ENCODE data around the gene RPN2.

Gene RPN2

GRCh38 chr20:37161830-37162549 lies 17.1 kb upstream of the RPN2 start:
- no peak for DNase-seq (ENCODE audit: low read depth)
- H3K4me3 ChIP-seq (ENCODE audit: low read length): no peak overlapping the region
- TF ChIP-seq CTCF (conservative IDR thresholded peaks at IDR 0.05; ENCODE audit: low read depth, low read length): no peak

- no peak overlapping the region for H3K4me3 ChIP-seq (ENCODE audit: low read length)
- no peak for TF ChIP-seq CTCF (conservative IDR thresholded peaks at IDR 0.05; ENCODE audit: low read depth, low read length)
- no peak for DNase-seq (ENCODE audit: low read depth)
Measured at GRCh38 chr20:37162646-37163045, 16.5 kb upstream of the RPN2 start.

GRCh38 chr20:37163832-37164554 lies 15.1 kb upstream of the RPN2 start:
- DNase-seq (ENCODE audit: low read depth): no peak
- TF ChIP-seq CTCF (conservative IDR thresholded peaks at IDR 0.05; ENCODE audit: low read depth, low read length): no peak

GRCh38 chr20:37165031-37165430 lies 14.1 kb upstream of the RPN2 start:
- no peak for TF ChIP-seq CTCF (conservative IDR thresholded peaks at IDR 0.05; ENCODE audit: low read depth, low read length)

More at GRCh38 chr20:37163832-37164554, 15.1 kb upstream of the RPN2 start:
- H3K4me3 ChIP-seq (ENCODE audit: low read length): no peak overlapping the region

GRCh38 chr20:37166867-37167266 lies 12.3 kb upstream of the RPN2 start:
- H3K4me3 ChIP-seq (ENCODE audit: low read length): no peak overlapping the region
- no peak for DNase-seq (ENCODE audit: low read depth)
- no peak for TF ChIP-seq CTCF (conservative IDR thresholded peaks at IDR 0.05; ENCODE audit: low read depth, low read length)

More at GRCh38 chr20:37165031-37165430, 14.1 kb upstream of the RPN2 start:
- DNase-seq (ENCODE audit: low read depth): no peak
- H3K4me3 ChIP-seq (ENCODE audit: low read length): no peak overlapping the region

GRCh38 chr20:37172836-37173235 lies 6.3 kb upstream of the RPN2 start:
- H3K4me3 ChIP-seq (ENCODE audit: low read length): no peak overlapping the region
- TF ChIP-seq CTCF (conservative IDR thresholded peaks at IDR 0.05; ENCODE audit: low read depth, low read length): no peak
- DNase-seq (ENCODE audit: low read depth): no peak
